Measurements from ENCODE around the gene RFX2. TPM values are rescaled to one million over a fixed set of nuclear protein-coding genes. Genes with fewer than 3 reads are reported as not detected.

RFX2 gene
- 1 to 10 TPM; 5.4 to 5.5 TPM for total RNA-seq

GRCh38 chr19:6110360-6110977 is at the start of gene RFX2:
Gene RFX2 (minus strand): TSS chr19:6110500. CDS start chr19:6047496, 63,004 bp downstream.
- ChIA-PET CTCF (no interaction called here), POLR2A (no interaction called here)

GRCh38 chr19:6156033-6156432 is 45.7 kb upstream of the RFX2 start:
- ChIA-PET POLR2A (no interaction called here), CTCF (no interaction called here)

- CTCF ChIA-PET: interaction anchor here (0.9 kb wide), 1 partner anchor 35 kb away, joined by 3 read pairs; no protein-coding TSS in a partner anchor
- POLR2A ChIA-PET: no interaction called here
These were observed 40.0 kb upstream of the RFX2 start for GRCh38 chr19:6150289-6150688.

- CTCF ChIA-PET: interaction anchor here (0.6 to 0.9 kb wide), 2 partner anchors 93 to 1134 kb away, joined by 3 read pairs; no protein-coding TSS in a partner anchor
- POLR2A ChIA-PET: no interaction called here
These were observed 30.9 kb upstream of the RFX2 start for GRCh38 chr19:6141217-6141616.

DNA sequence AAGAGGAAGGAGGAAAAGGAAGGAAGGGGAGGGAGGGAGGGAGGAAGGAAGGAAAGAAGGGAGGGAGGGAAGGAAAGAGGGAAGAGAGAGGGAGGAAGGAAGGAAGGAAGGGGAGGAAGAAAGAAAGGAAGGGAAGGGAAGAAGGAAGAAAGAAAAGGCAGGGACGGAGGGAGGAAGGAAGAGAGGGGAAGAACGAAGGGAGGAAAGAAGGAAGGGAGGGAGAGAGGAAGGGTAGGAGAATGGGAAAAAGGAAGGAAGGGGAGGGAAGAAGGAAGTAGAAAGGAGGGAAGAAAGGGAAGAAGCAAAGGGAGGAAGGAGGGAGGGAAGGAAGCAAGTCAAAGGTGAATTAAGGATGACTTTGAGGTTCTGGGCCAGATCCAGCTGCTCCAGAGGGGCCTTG is 28.2 kb upstream of the RFX2 start:
- POLR2A ChIA-PET: no interaction called here
- CTCF ChIA-PET: no interaction called here

GRCh38 chr19:6138066-6138465 is 27.8 kb upstream of the RFX2 start:
- CTCF ChIA-PET: no interaction called here
- POLR2A ChIA-PET: no interaction called here

DNA sequence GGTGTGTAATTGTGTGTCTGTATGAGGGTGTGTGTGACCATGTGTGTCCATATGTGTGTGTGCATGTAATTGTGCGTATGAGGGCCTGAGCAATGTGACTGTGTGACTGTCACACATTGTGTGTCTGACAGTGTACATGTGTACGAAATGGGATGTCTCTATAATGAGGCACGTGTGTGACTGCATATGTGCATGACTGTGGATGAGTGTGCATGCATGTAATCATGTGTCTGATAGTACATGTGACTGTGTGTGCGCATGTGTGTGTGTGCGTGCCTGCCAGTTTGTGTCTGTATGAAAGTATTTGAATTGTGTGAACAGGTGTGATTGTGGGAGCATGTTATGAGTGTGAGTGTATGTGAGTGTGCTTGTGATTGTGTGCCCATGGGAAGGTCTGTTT is 22.9 kb upstream of the RFX2 start:
- ChIA-PET CTCF (no interaction called here), POLR2A (no interaction called here)

GRCh38 chr19:6132482-6132881 is 22.2 kb upstream of the RFX2 start:
- POLR2A ChIA-PET: no interaction called here
- CTCF ChIA-PET: no interaction called here

DNA sequence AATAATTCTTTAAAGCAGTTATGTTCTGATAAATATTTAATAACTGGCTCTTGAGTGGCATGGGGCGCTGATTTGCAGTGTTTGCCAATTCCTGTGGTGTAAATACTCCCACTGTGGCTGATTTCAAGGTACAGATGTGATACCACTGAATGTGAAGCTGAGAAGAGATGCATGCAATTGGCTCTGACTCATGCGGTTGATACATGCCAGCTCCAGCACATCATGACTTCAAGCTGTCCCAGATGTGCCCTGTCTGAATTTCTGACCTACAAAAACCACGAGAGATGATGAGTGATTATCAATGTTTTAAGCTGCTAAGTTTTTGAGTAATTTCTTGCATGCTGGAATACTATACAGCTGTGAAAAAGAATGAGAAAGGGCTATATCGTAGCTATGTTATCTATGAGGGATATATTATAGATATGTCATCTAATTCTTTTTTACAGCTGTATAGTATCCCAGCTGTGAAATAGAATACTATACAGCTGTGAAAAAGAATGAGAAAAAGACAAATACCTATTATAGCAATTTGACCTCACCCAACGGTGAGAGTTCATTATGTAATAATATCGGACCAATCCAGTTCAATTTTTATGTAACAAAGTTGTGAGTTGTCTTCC is 17.5 kb upstream of the RFX2 start:
- POLR2A ChIA-PET: no interaction called here
- CTCF ChIA-PET: interaction anchor here (0.8 to 4.3 kb wide), 4 partner anchors 8 to 80 kb away, joined by 3 to 44 read pairs (median 4); partner anchors contain the start of gene ACSBG2

DNA sequence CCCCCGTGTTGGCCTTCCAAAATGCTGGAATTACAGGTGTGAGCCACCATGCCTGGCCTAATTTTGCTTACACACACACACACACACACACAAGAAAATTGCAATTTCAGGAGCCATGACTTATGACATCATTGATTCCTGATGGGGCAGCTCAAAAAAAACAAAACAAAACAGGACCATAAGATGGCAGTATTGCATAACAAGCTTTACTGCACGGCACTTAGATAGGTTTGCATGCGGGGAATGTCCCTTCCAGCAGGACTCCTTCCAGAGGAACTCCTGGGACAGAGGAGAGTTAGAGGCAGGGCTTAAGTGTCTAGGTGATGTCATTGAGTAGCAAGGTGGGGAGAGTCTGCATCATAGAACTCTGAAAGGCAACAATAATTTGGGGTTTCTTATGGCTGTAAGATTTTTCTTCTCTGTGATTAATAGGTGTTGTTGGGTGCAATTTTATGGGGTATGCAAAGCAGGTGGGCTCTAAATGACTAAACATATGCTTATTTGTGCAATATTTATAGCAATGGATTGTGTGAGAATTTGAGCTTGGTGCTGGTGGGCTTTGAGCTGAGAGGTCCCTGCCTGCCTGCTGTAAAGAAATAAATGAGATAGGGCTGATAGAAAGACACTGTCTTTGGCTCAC is 16.2 kb upstream of the RFX2 start:
- CTCF ChIA-PET: interaction anchor here (0.8 to 4.3 kb wide), 12 partner anchors 26 to 737 kb away, joined by 3 to 44 read pairs (median 4); no protein-coding TSS in a partner anchor
- POLR2A ChIA-PET: no interaction called here

DNA sequence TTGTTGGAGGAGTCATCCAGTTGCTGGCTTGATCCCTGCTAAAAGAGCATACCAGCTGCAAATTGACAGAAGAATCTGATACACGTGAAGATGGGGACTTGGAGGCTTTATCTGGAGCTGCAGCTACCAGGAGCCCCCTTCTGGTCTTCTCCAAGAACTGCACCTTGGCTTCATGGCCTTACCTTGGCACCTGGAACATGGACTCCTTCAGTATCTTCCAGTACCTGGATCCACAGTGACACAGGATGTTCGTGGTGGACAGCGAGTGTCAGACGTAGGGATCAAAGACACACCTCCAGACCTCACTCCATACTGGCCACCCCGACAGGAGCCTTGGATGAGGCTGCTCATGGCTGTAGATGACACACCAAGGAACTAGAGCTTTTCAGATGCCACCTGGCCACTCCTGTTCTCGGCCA is 15.3 kb upstream of the RFX2 start:
- ChIA-PET CTCF (interaction anchor here (0.8 to 4.3 kb wide), 16 partner anchors 10 to 738 kb away, joined by 3 to 44 read pairs (median 4); no protein-coding TSS in a partner anchor), POLR2A (interaction anchor here (0.8 kb wide), 1 partner anchor 14 kb away, joined by 4 read pairs; no protein-coding TSS in a partner anchor)

DNA sequence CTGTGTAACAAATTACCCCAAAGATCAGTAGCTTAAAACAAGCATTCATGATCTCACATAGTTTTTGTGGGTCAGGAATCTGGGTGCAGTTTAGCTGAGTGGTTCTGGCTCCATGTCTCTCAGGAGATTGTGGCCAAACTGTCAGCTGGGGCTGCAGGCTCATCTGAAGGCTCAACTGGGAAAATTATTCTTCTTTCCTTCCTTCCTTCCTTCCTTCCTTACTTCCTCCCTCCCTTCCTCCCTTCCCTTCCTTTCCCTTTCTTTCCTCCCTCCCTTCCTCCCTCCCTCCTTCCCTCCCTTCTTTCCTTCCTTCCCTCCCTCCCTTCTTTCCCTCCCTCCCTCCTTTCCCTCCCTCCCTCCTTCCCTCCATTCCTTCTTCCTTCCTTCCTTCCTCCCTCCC is 8.7 kb upstream of the RFX2 start:
- ChIA-PET CTCF (no interaction called here), POLR2A (no interaction called here)

DNA sequence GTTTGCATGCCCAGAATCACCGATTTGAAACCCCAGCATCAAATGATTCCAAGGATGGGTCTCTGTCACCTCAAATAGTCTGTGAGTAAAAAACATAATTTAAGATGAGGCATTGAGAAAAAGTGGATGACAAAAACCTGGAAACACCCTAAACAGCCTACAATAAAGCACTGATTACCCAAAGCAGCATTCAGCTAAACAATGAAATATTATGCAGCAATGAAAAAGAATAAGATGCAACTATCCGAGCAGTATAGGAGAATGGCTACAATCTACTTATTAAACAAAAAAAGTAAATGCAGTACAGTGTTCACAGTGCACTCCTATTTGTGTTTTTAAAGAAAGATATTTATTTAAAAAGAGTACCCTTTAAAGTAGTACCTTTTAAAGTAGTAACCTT is 7.7 kb upstream of the RFX2 start:
- POLR2A ChIA-PET: no interaction called here
- CTCF ChIA-PET: interaction anchor here (0.7 to 1.1 kb wide), 2 partner anchors 82 to 131 kb away, joined by 3 read pairs; no protein-coding TSS in a partner anchor

DNA sequence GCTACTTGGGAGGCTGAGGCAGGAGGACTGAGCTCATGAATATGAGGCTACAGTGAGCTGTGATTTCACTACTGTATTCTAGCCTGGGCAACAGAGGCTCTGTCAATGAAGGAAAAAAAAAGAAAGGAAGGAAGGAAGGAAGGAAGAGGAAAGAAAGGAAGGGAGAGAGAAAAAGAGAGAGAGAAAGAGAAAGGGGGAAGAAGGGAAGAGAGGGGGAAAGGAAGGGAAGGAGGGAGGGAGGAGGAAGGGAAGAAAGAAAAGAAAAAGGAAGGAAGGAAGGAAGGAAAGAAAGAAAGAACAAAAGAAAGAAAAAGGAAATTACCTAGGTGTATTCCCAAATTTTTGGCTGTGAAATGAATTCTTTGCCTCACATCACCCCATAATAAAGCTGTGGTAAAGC is 7.2 kb upstream of the RFX2 start:
- CTCF ChIA-PET: interaction anchor here (1.1 to 1.2 kb wide), 2 partner anchors 68 to 130 kb away, joined by 3 to 4 read pairs; no protein-coding TSS in a partner anchor
- POLR2A ChIA-PET: no interaction called here

DNA sequence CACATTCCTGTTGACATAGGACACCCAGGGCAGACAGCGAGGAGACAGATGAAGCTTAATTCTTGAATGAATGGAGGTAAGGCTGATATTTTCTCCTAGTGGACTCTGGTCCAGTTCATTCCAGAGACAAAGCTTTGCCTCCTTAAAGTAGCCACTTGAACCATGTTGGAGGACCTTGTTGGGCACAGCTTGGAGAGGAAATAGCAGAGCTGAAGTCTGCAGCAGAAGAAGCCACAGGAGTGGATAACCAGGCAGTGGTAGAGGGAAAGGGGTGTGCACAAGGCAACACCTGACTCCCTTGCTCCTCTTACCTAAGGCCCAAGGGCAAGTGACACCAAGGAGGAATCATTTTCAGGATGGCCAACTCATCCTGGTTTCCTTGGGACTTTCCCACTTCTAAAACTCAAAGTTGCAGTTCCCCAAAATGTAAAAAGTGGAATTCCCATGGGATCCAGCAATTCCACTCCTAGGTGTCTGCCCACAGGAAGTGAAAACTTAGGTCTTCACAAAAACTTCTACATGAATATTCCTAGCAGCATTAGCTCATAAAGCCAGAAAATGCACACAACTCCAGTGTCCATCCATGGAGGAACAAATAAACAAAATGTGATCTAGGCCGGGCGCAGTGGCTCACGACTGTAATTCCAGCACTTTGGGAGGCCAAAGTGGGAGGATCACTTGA is 6.6 kb upstream of the RFX2 start:
- POLR2A ChIA-PET: no interaction called here
- CTCF ChIA-PET: interaction anchor here (1.2 kb wide), 1 partner anchor 68 kb away, joined by 4 read pairs; no protein-coding TSS in a partner anchor

GRCh38 chr19:6115992-6116391 is 5.7 kb upstream of the RFX2 start:
- POLR2A ChIA-PET: no interaction called here
- CTCF ChIA-PET: interaction anchor here (1.2 kb wide), 2 partner anchors 9 to 11 kb away, joined by 3 to 4 read pairs; no protein-coding TSS in a partner anchor

GRCh38 chr19:6113616-6114188 is 3.4 kb upstream of the RFX2 start:
- POLR2A ChIA-PET: no interaction called here
- CTCF ChIA-PET: interaction anchor here (0.5 kb wide), 1 partner anchor 240 kb away, joined by 3 read pairs; no protein-coding TSS in a partner anchor

- ChIA-PET POLR2A (no interaction called here), CTCF (no interaction called here)
These were observed 353 bp downstream of the RFX2 start for GRCh38 chr19:6109947-6110346.

DNA sequence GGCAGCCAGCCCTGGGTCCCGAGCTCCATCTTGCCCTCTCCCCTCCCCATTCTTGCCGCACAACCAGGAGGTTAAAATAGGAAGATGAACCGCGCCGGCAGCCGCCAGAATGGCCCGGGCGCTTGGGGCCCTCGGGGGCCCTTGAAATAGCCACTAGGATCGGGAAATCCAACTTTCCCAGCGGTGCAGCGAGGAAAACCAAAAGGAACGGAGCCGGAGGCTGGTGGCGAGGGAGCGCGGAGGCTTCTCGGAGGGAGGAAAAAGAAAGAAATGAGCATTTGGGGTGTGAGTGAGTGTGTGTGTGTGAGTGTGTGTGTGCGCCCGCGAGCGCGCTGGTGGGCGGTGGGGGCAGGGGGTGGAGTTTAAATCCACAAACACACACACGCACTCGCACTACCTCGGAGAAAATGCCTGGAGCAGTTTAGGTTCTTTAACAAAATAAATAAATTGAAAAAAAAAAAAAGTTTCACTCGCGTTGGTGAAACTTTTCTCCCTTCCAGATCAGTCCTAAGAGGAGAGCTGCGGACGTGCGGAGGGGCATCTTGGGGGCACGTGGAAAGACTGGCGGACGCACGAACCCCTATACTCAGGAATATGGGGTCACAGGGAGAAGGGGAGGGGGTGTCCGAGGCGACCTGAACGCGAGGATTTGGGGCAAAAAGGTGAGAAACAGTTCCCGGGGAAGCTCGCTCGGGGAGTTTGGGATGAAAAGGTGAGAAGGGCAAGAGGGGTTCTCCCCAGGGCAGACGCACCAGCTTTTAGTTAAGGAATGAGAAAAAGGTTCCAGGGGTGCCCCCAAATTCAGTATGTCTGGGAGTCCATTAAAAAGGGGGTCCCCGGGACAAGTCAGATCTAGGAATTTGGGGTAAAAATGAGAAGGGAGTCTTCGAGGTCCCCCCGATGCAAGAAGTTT is 1.3 kb downstream of the RFX2 start:
- POLR2A ChIA-PET: interaction anchor here (0.6 to 0.7 kb wide), 4 partner anchors 134 to 959 kb away, joined by 3 to 4 read pairs (median 3); no protein-coding TSS in a partner anchor

More for the DNA sequence above, 1.3 kb downstream of the RFX2 start:
- CTCF ChIA-PET: no interaction called here

Data from activated CD8-positive, alpha-beta memory T cell treated with anti-CD3 and anti-CD28 coated beads for 36 hours (primary cell).